ENCODE measurements around the gene DYSF. TPM values are rescaled to one million over a fixed set of nuclear protein-coding genes. Genes with fewer than 3 reads are reported as not detected.

DYSF gene
- total and polyA plus RNA-seq, 2 donors (not counting 3 experiments of a cell fraction or from before 2014, with no cell fraction given): 50.9 to 152 TPM

- no peak for TF ChIP-seq MAX (IDR thresholded peaks at IDR 0.05; ENCODE audit: insufficient read depth, insufficient read length)
- TF ChIP-seq JUN (IDR thresholded peaks at IDR 0.05; ENCODE audit: borderline replicate concordance, insufficient read depth, insufficient read length, low read depth): no peak
- no peak for TF ChIP-seq MYC (IDR thresholded peaks at IDR 0.05; ENCODE audit: low read depth, low read length)
- ChIA-PET POLR2A (no interaction called here), CTCF (interaction anchor here (1.9 kb wide), 1 partner anchor 12 kb away, joined by 11 read pairs; no protein-coding TSS in a partner anchor)
- Histone ChIP-seq H3K4me3 (replicated peaks in 1 of 3; ENCODE audit: insufficient read depth in 1 of 3, low read depth in 1 of 3, low read length in 3 of 3) (no peak overlapping the region), H3K9me1 (replicated peaks; ENCODE audit: control insufficient read depth, extremely low read depth, insufficient read depth, low read length) (no peaks in the 10 kb centered on the region), H3K9ac (replicated peaks; ENCODE audit: extremely low read depth, insufficient read depth, low read length) (no peak overlapping the region), H4K20me1 (replicated peaks; ENCODE audit: control insufficient read depth, extremely low read depth, insufficient read depth, low read length) (no peaks in the 10 kb centered on the region), H3K36me3 (ENCODE audit: control insufficient read depth in 2 of 2, extremely low read depth in 1 of 2, insufficient read depth in 2 of 2, low read length in 2 of 2) (peaks cover 0 to 7% of the 10 kb centered on the region in 2 experiments), H2AFZ (ENCODE audit: low read depth, low read length) (no peak overlapping the region), H3K27ac (ENCODE audit: insufficient read depth, low read depth, low read length) (no peak overlapping the region), H3K27me3 (ENCODE audit: control insufficient read depth in 2 of 2, insufficient read depth in 2 of 2, low read length in 2 of 2) (no peaks in the 10 kb centered on the region), H3K4me1 (ENCODE audit: control insufficient read depth, extremely low read depth, insufficient read depth, low read length) (peaks cover 20% of the 10 kb centered on the region), H3K79me2 (ENCODE audit: control insufficient read depth, insufficient read depth, low read length) (peaks cover 2% of the 10 kb centered on the region), H3K9me3 (replicated peaks; ENCODE audit: control insufficient read depth, insufficient read depth, low read length) (no peaks in the 10 kb centered on the region), H3K4me2 (ENCODE audit: insufficient read depth, low read length) (no peak overlapping the region)
- no TSS peak for BruUV-seq (replicated peaks)
- FAIRE-seq (peak; percentile 59), DNase-seq (ENCODE audit: low read depth, low spot score) (no peak)
- dilution Hi-C loops (cut with MboI; ENCODE audit: extremely low pct_ligation_motif_present, low sequenced_read_pairs): no loop called here
- intact Hi-C loops (cut with micrococcal nuclease): no loop called here
Measured at GRCh38 chr2:71473346-71474031, 20.1 kb downstream of the DYSF start.

GRCh38 chr2:71474116-71474743, 20.9 kb downstream of the DYSF start:
- Histone ChIP-seq H3K9me3 (replicated peaks; ENCODE audit: control insufficient read depth, insufficient read depth, low read length) (no peaks in the 10 kb centered on the region), H3K79me2 (ENCODE audit: control insufficient read depth, insufficient read depth, low read length) (no peaks in the 10 kb centered on the region), H3K36me3 (ENCODE audit: control insufficient read depth in 2 of 2, extremely low read depth in 1 of 2, insufficient read depth in 2 of 2, low read length in 2 of 2) (peaks cover 0 to 7% of the 10 kb centered on the region in 2 experiments), H3K9me1 (replicated peaks; ENCODE audit: control insufficient read depth, extremely low read depth, insufficient read depth, low read length) (no peaks in the 10 kb centered on the region), H2AFZ (ENCODE audit: low read depth, low read length) (no peak overlapping the region), H3K4me2 (ENCODE audit: insufficient read depth, low read length) (peak overlapping the region; percentile 3), H3K4me1 (ENCODE audit: control insufficient read depth, extremely low read depth, insufficient read depth, low read length) (peaks cover 15% of the 10 kb centered on the region), H3K27me3 (ENCODE audit: control insufficient read depth in 2 of 2, insufficient read depth in 2 of 2, low read length in 2 of 2) (no peaks in the 10 kb centered on the region), H3K9ac (replicated peaks; ENCODE audit: extremely low read depth, insufficient read depth, low read length) (no peak overlapping the region), H3K4me3 (replicated peaks in 1 of 3; ENCODE audit: insufficient read depth in 1 of 3, low read depth in 1 of 3, low read length in 3 of 3) (no peak overlapping the region), H4K20me1 (replicated peaks; ENCODE audit: control insufficient read depth, extremely low read depth, insufficient read depth, low read length) (no peaks in the 10 kb centered on the region), H3K27ac (ENCODE audit: insufficient read depth, low read depth, low read length) (no peak overlapping the region)
- ChIA-PET POLR2A (no interaction called here), CTCF (interaction anchor here (0.6 to 1.9 kb wide), 5 partner anchors 13 to 1747 kb away, joined by 3 to 11 read pairs (median 3); no protein-coding TSS in a partner anchor)
- no peak for FAIRE-seq
- no peak for DNase-seq (ENCODE audit: low read depth, low spot score)
- no TSS peak for BruUV-seq (replicated peaks)
- dilution Hi-C loops (cut with MboI; ENCODE audit: extremely low pct_ligation_motif_present, low sequenced_read_pairs) (no loop called here), intact Hi-C loops (cut with micrococcal nuclease) (no loop called here)
- TF ChIP-seq GATA2 (IDR thresholded peaks at IDR 0.05; ENCODE audit: insufficient read depth, insufficient read length, low read depth, low read length) (no peak), EZH2 (IDR thresholded peaks at IDR 0.05; ENCODE audit: borderline replicate concordance, low read depth, low read length, severe bottlenecking) (no peak), MYC (IDR thresholded peaks at IDR 0.05; ENCODE audit: low read depth, low read length) (no peak), CTCF (IDR thresholded peaks at IDR 0.05; ENCODE audit: extremely low read depth in 1 of 2, insufficient read depth in 1 of 2, low read depth in 1 of 2, low read length in 2 of 2) (no peak), POLR2AphosphoS5 (IDR thresholded peaks at IDR 0.05; ENCODE audit: insufficient read depth, low read depth, low read length) (no peak), FOS (IDR thresholded peaks at IDR 0.05; ENCODE audit: borderline replicate concordance, insufficient read depth, low read length) (no peak), JUN (IDR thresholded peaks at IDR 0.05; ENCODE audit: borderline replicate concordance, insufficient read depth, insufficient read length, low read depth) (no peak), POLR2A (IDR thresholded peaks at IDR 0.05; ENCODE audit: low read depth, low read length) (no peak), MAX (IDR thresholded peaks at IDR 0.05; ENCODE audit: insufficient read depth, insufficient read length) (no peak)

All from endothelial cell of umbilical vein (primary cell).